Stimulated activated CD8-positive, alpha-beta memory T cell treated with anti-CD3 and anti-CD28 coated beads, Interleukin-4, amount 100 ng/mL, for 4 hours (primary cell): Measurements from ENCODE around the gene GNA12.

Experiments used
- DNase-seq, 2 donors: peaks; one replicate each; pipeline ENCODE4 v3.0.0-alpha.2; 2020; ENCODE audit warnings: low read depth in 2 of 2, low spot score in 1 of 2

The GNA12 gene

GRCh38 chr7:2838873-2839578 is 5.1 kb downstream of the GNA12 start:
- DNase-seq = no peak

GRCh38 chr7:2838451-2838850 is 5.7 kb downstream of the GNA12 start:
- DNase-seq = no peak

- DNase-seq = no peak
Observed at GRCh38 chr7:2837496-2837895, 6.6 kb downstream of the GNA12 start.

- DNase-seq = no peak
Observed at GRCh38 chr7:2834748-2835441, 9.2 kb downstream of the GNA12 start.

GRCh38 chr7:2833083-2833910 is 10.8 kb downstream of the GNA12 start:
- DNase-seq = no peak

- DNase-seq = no peak
Observed at GRCh38 chr7:2832461-2832860, 11.6 kb downstream of the GNA12 start.

- DNase-seq = no peak
Observed at GRCh38 chr7:2830609-2831376, 13.3 kb downstream of the GNA12 start.

GRCh38 chr7:2829040-2829439 is 15.1 kb downstream of the GNA12 start:
- no peak for DNase-seq

- DNase-seq = no peak
Observed at GRCh38 chr7:2826771-2827170, 17.3 kb downstream of the GNA12 start.

GRCh38 chr7:2825559-2826227 is 18.4 kb downstream of the GNA12 start:
- no peak for DNase-seq

GRCh38 chr7:2824678-2825461 is 19.2 kb downstream of the GNA12 start:
- no peak for DNase-seq

GRCh38 chr7:2824026-2824677 is 20.0 kb downstream of the GNA12 start:
- no peak for DNase-seq

GRCh38 chr7:2823130-2823529 is 21.0 kb downstream of the GNA12 start:
- DNase-seq = no peak

GRCh38 chr7:2821842-2822507 is 22.1 kb downstream of the GNA12 start:
- DNase-seq = no peak

GRCh38 chr7:2821161-2821841 is 22.8 kb downstream of the GNA12 start:
- DNase-seq = no peak

- no peak for DNase-seq
Observed at GRCh38 chr7:2820508-2820934, 23.6 kb downstream of the GNA12 start.

GRCh38 chr7:2819954-2820397 is 24.1 kb downstream of the GNA12 start:
- no peak for DNase-seq
